Upper lobe of right lung (tissue), 1 donor: Measurements from ENCODE around the gene ADAMTS12. TPM values are rescaled to one million over a fixed set of nuclear protein-coding genes. Genes with fewer than 3 reads are reported as not detected.

Experiments
- ATAC-seq: fragments of 200-7000 bp; cut with Tn5 transposase; one replicate; pipeline ENCODE4 v1.9.1; 2020; ENCODE audit warnings: mild to moderate bottlenecking, moderate library complexity
- DNase-seq: peaks from one replicate; pipeline ENCODE4 v3.0.0-alpha.2; 2020
- H3K27ac ChIP-seq: fragments of 200-600 bp; one replicate; pipeline ENCODE4 v1.8.0; 2022
- H3K27me3 ChIP-seq: fragments of 200-600 bp; one replicate; pipeline ENCODE4 v1.8.0; 2022; ENCODE audit warnings: mild to moderate bottlenecking
- H3K36me3 ChIP-seq: fragments of 200-600 bp; one replicate; pipeline ENCODE4 v1.8.0; 2022
- H3K4me1 ChIP-seq: fragments of 200-600 bp; one replicate; pipeline ENCODE4 v1.8.0; 2022
- H3K4me3 ChIP-seq: fragments of 200-600 bp; one replicate; pipeline ENCODE4 v1.8.0; 2022; ENCODE audit warnings: mild to moderate bottlenecking
- H3K9me3 ChIP-seq: fragments of 200-600 bp; one replicate; pipeline ENCODE4 v1.8.0; 2022
- CTCF ChIP-seq: fragments of 200-600 bp; IDR thresholded peaks from one replicate; pipeline ENCODE4 v1.8.0; 2022; ENCODE audit warnings: antibody characterized with exemption
- intact Hi-C: fragments of 100-400 bp; cut with DNase I; formaldehyde crosslinking; loops from one replicate; pipeline ENCODE4 v1.11.0; 2022
- total RNA-seq: library from RNA; stranded (reverse); fragmentation: NEBNext Ultra II Directional; extraction: Animal tissue kit (Norgen Biotek cat#: 25700); gene quantifications from one replicate; pipeline ENCODE4 v1.2.1, GENCODE V29; 2021
- donor health status: DM: no; HTN: yes; CAD: no; lungs with severe emphysema.

ADAMTS12 gene
- total RNA-seq, 1 donor from 2014 or later = 11.2 TPM

GRCh38 chr5:33582417-33582816 lies 309.4 kb downstream of the ADAMTS12 start:
- intact Hi-C loops = no loop called here
- ATAC-seq (no peak), DNase-seq (no peak)
- Histone ChIP-seq H3K36me3 (no peaks in the 10 kb centered on the region), H3K27ac (no peak overlapping the region), H3K9me3 (no peaks in the 10 kb centered on the region), H3K4me3 (no peak overlapping the region), H3K27me3 (no peaks in the 10 kb centered on the region), H3K4me1 (no peaks in the 10 kb centered on the region)
- TF ChIP-seq CTCF = no peak

GRCh38 chr5:33579789-33580188 lies 312.0 kb downstream of the ADAMTS12 start:
- no peak overlapping the region for H3K4me3 ChIP-seq
- ATAC-seq = no peak
- intact Hi-C loops = no loop called here
- no peak for TF ChIP-seq CTCF
- H3K4me1 ChIP-seq = no peaks in the 10 kb centered on the region
- no peaks in the 10 kb centered on the region for H3K36me3 ChIP-seq
- no peak overlapping the region for H3K27ac ChIP-seq
- no peaks in the 10 kb centered on the region for H3K27me3 ChIP-seq
- no peak for DNase-seq
- no peaks in the 10 kb centered on the region for H3K9me3 ChIP-seq

DNA sequence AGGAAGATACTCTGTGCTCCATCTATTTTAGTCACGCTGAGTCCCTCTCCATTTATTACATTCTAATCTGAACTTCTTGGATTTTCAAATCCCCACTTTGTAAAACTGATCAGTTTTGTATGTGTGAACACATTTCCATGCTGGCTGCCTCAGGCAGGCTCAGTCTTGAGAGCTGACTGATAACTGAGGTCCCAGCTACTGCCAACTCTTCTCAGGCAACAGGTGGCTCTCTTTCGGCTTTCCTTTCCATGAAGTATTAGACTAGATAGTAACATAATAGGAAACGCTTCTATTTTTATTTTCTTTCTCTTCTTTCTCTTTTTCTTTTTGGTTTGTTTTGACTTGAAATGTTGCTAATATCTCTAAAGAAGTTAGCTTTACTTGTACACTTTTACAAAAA lies 312.6 kb downstream of the ADAMTS12 start:
- ATAC-seq = no peak
- Histone ChIP-seq H3K4me1 (no peaks in the 10 kb centered on the region), H3K9me3 (no peaks in the 10 kb centered on the region), H3K27me3 (no peaks in the 10 kb centered on the region), H3K36me3 (no peaks in the 10 kb centered on the region), H3K4me3 (no peak overlapping the region), H3K27ac (no peak overlapping the region)
- no peak for TF ChIP-seq CTCF
- intact Hi-C loops = no loop called here
- DNase-seq = no peak

GRCh38 chr5:33576726-33577590 lies 314.8 kb downstream of the ADAMTS12 start:
- DNase-seq (no peak), ATAC-seq (no peak)
- intact Hi-C loops = no loop called here
- Histone ChIP-seq H3K4me1 (no peaks in the 10 kb centered on the region), H3K27me3 (no peaks in the 10 kb centered on the region), H3K4me3 (no peak overlapping the region), H3K27ac (no peak overlapping the region), H3K9me3 (no peaks in the 10 kb centered on the region), H3K36me3 (no peaks in the 10 kb centered on the region)
- TF ChIP-seq CTCF = no peak

DNA sequence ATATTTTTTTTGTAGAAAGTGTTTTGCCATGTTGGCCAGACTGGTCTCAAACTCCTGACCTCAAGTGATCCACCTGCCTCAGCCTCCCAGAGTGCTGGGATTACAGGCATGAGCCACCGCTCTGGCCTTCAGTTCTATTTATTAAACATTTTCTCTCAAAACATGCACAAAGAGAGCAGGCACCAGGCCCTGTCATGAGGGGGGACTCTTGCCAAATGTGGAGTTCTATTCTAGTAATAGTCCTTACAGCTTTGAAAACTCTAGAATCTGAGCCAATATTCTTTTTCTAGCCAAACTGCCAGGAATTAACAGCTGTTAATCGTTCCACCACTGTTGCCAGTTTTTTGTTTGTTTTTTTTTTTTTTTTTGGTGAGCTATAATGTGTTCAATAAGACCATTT lies 326.5 kb downstream of the ADAMTS12 start:
- DNase-seq (no peak), ATAC-seq (no peak)
- no peaks in the 10 kb centered on the region for H3K9me3 ChIP-seq
- no peak overlapping the region for H3K4me3 ChIP-seq
- TF ChIP-seq CTCF = no peak
- H3K27me3 ChIP-seq = no peaks in the 10 kb centered on the region
- intact Hi-C loops = no loop called here
- no peak overlapping the region for H3K27ac ChIP-seq
- no peaks in the 10 kb centered on the region for H3K36me3 ChIP-seq
- peaks cover 11% of the 10 kb centered on the region for H3K4me1 ChIP-seq
